NAMALWA (cell line): Measurements from ENCODE around the gene KCNQ1OT1.

Source experiments
- DNase-seq: peaks from one replicate; pipeline ENCODE4 v3.0.0-alpha.2; 2015; ENCODE audit warnings: low spot score

KCNQ1OT1 gene

DNA sequence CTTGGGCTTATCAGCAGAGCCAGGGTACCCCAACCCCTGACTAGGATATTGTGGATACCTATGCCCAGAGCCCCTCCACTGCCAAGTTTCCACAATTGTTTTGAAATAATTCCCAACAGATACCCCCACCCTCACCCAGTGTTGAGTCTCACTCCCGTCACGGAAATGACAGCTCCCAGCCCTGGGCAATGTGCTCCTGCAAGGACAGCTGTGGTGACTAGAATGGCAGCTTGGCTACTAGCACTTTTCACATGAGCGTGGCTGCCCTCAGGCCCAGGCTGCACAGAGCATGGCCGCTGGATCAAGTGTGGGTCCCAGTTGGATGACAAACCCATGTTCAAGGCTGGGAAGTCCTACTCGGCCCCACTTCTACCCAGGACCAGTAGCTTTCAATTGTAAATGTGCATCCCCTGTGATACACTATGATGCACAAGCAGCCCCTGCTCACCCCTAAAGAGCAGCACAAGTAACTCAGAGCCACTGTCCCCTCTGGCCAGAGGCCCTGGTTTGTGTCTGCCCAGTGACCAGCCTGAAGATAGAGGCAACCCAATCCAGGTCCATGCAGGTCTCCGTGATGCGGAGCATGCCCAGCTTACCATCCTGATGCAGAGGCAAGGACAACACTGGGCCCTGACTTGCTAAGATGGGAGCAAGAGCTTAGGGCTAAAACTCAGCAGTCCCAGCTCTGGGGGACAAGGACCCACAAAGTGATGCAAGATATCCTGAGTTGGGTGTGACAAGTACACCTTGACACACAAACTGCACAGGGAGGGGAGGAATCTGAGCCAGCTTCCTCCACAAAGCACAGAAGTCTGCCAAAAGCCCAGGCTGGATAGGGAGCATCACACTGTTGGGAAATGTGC, 13.2 kb downstream of the KCNQ1OT1 start:
- DNase-seq = no peak

DNA sequence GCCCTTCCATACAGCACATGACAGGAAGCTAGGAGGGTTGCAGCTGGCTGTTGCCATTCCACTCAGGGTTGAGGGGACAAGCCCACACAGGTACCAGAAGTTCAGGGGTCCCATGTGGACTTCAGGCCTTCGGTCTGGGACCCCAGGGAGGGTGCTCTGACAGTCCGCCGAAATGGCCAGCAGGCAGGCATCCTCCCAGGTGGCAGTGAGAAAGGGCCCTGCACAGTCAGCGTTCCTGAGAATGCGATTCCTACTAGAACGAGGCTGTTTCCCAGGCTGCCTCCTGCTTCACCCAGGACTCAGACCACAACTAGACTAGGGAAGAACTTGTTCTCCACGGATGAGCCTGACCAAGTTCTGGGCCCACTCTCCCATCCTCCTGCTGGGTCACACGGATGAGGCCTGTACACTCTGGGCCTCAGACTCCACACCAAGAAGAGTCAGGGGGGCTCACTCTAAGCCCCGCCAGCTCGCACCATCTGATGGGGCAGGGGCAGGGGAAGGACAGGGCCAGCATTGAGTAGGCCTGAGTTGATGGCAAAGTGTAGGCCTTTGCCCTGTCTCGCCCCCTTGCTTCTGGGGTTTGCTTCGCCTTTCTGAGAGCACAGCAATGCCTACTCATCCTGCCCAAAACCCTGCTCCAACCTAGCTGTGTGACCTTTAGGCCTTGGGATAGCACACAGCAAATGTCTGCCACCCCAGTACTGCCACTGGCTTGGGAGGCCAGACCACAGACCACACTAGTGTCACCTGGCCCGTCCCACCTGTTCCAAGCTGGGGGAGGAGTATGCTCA, 14.0 kb downstream of the KCNQ1OT1 start:
- DNase-seq = no peak

DNA sequence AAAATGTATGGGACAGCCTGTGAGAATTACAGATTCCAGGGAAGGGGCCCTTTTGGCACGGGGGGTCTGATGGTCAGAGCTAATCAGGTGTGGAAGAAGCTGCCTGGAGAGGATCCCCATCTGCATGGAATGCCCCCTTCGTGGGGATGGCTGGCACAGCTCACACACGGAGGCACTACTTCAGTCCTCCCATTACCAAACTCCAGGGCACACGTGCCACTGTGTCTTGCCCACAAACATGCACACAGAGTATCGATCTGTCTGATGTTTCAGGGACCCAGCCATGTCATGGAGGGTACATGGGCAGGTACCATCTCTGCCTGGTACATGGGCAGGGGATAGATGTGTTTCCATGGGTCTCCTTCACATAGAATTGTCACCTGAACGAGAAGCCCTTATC, 14.7 kb downstream of the KCNQ1OT1 start:
- DNase-seq = no peak

DNA sequence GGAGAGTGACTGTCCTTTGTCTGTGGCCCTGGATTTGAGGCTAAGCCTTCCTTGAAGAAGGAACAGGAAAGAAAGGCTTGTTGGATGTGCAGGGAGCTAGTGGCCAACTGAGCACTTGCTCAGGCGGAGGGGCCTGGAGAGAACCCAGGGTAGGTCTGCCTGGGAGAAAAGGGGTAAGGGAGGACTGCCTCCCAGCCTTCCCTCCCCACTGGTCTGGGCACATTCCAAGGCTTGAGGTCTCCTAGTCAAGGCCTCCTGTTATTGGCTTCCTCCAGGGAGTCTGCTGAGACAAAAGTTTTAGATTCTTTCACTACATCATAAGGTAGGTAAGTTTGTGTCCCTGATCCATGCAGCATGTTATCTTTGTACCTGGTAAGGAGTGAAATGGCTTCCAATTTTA, 15.2 kb downstream of the KCNQ1OT1 start:
- no peak for DNase-seq

DNA sequence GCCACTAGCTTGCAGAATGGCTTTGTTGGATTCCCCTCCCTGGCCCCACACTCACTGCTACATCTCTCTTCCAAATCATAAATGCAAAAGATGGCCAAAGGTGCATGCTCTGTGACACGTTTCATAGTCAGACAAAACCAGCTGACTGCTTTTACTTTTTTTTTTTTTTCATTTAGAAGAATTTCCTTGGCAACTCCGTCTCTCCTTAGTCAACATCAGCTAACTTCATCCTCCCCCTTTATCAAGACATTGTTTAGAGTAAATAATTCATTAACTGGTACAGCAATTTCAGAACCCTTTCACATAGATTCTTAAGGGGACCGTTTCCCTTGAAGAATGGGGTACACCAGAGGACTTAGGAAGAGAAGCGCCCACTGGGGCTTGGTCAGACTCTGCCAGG, 16.0 kb downstream of the KCNQ1OT1 start:
- no peak for DNase-seq

DNA sequence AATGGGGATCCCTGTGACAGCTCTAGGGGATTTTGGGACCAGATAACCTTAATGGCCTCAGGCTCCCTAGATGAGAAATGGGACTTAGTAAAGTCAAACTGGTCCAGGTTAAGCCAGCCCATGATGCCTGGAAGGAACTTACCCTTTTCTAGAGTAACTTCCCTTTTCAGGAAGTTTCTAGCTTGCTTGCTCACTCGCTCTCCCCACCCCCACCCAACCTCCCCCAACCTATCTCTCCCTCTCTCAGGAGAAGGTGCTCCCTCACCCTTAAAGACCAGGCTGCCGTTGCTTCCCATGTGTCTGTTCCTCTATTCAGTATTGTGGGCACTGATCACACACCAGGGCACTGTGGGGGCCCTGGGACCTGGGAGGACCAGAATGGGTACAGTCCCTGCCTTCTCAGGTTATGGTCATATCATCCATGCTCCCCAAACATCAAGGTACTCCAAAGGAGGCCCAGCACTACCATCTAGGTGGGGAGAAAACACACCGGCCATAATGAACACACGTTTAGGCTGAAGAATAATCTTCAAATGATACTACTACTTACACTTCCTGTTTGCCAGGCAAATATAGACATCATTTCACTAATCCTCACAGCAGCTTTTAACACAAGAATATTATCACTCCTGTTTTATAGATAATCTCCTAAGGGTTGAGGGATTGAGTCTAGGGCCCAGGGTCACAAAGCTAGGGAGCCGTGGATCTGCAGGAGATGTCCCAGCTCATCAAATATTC, 18.2 kb downstream of the KCNQ1OT1 start:
- DNase-seq = no peak

DNA sequence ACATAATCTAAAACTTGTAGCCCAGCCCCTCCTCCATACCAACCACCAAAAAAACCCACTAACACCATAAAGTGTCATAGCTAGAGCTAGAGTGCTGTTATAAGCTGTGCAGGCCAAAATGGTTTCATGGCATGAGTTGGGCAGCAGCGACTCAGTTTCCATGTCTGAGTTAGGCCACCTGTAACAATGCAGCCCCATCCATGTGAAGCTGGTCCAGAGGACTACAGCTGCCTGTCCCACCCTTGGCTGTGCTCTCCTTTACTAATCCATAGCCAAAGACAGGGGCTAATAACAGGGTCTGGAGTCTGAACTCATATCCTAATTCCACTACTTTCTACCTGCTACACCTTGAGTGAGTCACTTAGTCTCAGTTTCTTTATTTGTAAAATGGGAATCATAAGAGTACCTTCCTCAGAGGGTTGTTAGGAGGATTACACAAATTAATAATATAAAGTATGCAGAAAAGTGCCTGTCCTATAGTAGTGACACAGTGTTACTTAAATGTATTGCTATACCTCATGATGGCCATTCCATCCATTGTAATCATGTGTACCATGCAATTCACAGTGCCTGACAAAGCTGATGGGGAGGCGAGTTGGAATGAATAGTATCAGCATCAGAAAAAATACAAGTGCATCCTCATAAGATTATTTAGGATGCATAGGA, 20.6 kb downstream of the KCNQ1OT1 start:
- no peak for DNase-seq

DNA sequence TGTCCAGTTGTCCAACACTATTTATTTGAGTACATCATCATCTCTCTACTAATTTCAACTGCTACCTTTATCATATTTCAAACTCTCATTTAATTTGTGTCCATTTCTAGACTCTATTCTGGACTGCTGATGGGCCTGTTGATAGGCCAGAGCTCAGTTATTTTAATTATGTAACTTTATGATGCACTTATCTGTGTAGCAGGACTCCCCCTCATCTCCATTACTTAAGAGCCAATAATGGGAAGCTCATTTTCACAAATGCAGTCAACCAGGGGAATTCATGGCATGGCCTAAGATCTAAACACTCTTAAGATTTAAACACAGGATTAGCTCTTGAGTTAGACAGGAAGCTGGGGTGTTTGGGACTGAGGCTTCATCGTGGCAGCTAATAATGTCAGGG, 21.4 kb downstream of the KCNQ1OT1 start:
- DNase-seq = no peak

DNA sequence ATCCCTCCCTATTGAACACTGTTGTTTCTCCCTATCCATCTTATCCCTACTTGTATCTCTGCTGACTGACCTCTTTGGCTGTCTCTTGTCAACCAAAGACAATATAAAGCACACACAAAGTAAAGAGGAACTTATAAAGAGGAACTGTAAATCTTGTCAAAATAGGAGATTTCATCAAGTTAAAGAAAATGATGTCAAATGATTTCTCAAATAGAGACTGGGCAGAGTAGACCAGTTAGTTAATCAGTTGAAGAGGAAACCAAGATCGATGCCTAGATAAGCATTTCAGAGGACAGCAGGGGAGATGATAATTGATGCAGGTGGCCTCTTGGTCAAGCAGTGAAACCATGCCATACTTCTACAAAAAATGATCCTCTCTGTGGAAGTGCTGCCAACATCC, 22.7 kb downstream of the KCNQ1OT1 start:
- no peak for DNase-seq

DNA sequence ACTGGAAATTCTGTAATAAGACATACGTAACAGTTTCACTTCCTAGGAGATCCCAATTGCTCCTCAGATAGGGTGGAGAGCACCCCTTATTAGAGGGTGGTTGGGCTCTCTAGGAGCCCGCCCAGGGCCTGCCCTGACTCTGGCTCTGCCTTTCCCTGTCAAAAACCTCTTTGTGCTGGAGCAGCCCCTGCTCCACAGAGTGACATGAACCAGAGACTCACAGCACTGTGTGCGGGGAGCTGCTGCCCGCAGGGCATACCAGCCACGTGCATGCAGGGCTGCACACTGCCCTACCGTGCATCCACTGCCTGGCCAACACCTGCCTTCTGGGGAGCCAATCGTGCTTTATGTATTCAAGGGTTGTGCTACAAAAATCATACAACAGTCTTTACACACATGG, 24.3 kb downstream of the KCNQ1OT1 start:
- DNase-seq = no peak

DNA sequence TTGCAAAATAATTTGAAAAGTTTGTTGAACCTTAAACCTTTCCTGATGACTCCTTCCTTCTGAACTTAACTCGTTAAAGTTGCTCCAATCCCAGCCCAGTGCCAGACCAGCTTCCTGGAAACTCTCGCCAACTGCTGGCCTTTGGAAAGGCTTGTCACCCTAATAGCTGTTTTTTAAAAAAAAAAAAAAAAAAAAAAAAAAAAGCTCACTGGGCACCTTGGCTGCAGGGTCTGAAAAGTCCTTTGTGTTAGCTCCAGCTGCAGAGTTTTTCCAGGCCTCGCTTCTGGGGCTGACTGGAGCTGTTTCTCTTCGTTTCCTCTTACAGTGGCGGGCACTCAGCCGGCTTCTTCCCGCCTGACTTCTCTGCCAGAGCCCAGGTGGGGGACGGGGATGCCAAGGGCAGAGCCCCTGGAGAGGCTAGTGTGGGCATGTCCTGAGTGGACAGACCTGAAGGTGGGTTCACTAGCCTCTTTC, 25.1 kb downstream of the KCNQ1OT1 start:
- DNase-seq = no peak

DNA sequence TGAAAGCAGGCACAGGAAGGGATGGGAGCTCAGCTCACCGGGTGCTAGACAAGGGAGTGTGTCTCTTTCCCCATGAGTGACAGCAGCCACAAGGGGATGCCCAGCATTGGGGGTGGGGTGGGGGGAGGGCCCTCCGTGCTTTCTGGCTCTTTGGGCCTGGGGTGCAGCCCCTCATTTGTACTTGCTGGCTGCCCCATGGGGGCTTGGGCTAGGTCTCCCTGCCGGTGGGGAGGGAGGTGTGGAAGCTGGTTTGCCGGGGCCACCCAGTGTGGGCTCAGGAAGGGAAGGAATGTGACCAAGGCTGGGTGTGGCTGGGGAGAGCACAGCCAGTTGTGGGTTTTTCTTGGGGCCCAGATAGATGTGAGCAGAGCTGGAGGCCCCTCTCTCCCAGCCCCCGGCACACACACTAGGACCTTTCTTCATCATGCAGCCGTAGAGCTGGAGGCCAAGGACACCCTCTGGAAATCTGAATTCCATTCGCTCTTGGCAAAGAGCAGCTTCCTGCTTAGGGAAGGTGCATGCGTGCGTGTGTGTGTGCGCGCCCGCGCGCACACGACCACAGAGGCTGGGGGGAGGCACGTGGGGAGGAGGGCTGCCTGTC, 25.8 kb downstream of the KCNQ1OT1 start:
- no peak for DNase-seq

DNA sequence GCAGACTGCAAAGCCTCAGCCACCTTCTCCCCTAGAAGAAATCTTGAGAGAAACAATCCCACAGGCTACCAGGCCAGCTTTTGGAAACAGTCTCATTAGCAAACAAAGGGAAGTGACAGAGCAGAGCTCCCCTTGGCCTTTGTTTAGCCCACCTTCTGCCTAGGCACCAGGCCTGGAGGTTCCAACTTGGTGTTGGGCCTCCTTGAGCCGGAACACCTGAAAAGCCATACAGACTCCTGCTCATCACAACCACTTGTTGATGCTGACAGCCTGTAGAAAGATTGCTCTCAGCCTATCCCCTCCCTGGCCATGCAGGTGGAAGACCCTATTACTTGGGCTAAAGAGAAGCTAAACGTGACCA, 26.6 kb downstream of the KCNQ1OT1 start:
- no peak for DNase-seq

DNA sequence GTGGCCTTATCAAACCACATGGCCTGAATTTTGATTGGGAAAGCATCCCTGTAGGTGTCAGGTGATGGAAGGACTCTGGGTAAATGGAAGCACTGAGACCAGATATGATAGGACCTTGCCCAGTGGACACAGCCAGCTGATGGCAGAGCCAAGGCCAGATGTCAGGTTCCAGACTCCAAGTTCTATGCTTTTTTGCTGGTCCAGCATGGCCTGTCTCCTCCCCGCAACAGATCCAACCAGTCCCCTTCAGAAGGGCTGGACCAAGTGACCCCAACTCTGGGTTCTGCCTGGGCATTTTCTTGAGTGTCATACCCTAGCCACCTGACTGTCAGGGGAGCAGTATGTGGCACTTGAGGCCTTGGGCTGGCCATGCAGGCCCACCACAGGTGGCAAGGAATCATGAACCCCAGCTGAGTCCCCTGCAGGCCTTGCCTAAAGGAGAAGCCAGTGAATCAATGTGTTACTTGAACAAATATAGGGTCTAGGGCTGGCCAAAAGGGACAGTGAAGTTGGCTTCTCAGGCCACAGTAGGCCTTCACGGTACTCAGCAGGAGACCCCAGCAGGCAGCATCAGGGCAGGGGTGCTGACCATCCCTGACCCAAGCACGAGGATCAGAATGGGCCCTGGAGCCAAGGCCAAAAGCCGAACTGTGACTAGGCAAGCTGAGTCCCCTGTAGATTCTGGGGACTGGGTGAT, 27.1 kb downstream of the KCNQ1OT1 start:
- no peak for DNase-seq

DNA sequence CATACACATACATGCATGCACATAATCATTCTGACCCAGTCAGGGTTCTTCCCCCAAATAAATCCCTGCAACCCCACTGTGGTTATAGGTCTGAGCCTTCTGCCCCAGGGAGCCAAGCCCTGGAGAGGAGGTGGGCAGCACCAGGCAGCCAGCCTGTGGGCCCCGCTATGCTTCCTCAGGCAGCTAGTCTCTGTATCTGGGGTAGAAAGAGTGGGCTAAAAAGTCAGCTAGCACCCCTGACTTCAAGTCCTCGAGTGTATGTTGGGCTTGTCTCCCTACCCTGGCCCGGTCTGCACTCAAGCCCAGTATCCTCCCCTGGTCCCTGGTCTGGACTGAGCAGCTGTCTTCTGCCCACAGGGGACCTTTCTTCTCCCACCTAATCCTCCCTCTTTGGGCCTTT, 28.0 kb downstream of the KCNQ1OT1 start:
- DNase-seq = no peak

DNA sequence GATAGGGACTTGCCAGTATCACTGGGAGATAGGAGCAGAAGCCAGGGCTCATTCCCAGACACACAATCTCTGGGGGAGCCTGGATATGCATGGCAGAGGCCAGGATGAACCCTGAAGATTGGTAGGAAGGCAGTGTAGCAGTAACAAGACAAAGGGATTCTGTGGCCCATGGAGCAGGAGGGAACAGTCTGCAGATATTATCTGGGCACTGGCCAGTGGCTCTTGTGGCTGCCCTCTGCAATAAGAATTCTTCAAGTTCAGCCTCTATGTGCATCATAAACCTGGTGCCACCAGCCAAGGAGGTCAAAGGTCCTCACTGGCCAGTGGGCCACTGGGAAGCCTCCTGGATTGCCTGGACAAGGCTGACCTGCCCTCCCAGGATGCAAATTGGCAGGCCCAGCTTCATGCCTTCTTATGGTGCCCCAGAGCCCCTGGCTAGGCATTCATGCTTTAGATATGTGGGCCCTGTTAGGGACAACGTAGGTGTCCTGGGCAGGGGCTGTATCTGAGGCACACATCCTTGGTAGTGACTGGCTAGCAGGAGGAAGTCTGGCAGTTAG, 29.2 kb downstream of the KCNQ1OT1 start:
- no peak for DNase-seq

DNA sequence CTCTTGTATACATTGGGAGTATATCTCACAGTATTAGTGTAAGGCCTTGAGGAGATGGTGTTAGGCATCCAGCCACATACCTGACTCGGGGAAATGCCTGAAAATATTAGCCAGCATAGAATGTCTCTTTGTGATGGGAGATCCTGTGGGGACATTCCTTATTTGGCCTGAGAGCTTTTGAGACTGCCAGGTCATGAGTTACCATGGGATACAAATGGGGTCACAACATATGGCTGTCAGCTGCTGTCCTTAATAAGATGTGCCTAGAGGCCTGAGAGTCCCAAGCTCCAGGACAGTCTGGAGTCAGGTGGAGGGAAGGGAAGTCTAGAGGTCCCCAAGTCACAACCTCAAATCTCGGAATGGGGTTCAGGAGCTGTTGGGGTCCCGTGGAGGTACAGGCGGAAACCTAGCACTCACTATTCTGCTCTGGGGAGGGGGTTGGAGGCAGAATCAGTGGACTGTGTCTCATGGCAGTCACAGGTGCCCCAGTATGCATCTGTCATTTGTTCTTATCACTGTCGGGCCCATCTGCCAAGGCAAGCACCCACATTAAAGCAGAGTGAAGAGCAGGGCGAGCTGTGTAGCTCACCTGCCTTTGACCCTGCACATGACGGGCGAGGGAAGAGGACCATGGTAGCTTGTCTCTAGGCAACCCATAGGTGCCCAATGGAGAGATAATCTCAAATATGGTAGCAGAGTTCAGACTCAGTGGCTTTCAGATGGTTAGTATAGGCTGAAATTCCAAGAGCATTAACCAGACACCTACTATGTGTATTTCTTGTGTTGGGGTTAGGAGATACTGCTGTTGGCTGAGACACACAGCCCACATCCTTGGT, 29.9 kb downstream of the KCNQ1OT1 start:
- no peak for DNase-seq

DNA sequence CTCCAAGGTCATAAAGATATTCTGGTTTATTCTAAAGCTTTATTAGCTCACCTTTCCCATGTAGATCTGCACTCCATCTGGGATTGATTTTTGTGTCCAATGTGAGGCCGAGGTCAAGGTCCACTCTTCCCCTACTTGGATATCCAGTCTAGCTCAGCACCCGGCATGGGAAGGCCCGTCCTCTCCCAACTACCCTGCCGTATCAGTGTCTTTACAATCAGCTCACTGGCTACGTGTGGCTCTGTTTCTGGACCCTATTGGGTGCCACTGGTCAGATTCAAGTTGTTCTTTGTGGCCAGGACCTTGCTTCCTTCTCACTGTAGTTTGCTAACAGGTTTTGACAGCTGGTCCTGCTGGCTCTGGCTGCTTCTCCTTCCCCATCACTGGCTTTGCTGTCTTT, 30.9 kb downstream of the KCNQ1OT1 start:
- DNase-seq = no peak

DNA sequence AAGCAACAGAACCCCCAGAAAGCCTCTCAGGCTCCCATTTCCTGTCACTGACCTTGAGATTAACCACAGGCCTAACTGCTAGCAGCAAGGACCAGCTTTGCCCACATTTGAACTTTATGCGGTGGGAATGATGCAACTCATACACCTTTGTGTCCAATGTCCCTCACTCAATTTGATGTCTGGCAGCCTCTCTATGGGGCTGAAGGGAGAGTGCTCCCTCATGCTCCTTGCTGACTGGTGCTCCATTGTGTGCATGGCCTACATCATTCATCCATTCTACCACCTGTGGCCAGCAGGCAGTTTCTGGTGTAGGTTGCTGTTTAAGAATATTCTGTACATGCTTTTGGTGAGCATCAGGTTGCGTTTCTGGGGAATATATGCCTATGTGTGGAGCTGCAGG, 31.9 kb downstream of the KCNQ1OT1 start:
- DNase-seq = no peak
